CD4-positive, alpha-beta T cell treated with Interleukin-2 at 100 ng/mL for 4 hours (primary cell): ENCODE results near the gene RHOXF1.
"Not testable (repeated sequence)": the region's sequence is repeated elsewhere in the genome, so short reads cannot be mapped to it uniquely, and the experiment has no call there.

ENCODE experiments used
- DNase-seq: peaks from one replicate; pipeline ENCODE4 v3.0.0-alpha.2; 2020; ENCODE audit warnings: low spot score

Gene RHOXF1

GRCh38 chrX:120085553-120086185 lies 30.0 kb downstream of the RHOXF1 start:
- DNase-seq = not testable (repeated sequence)

- DNase-seq = not testable (repeated sequence)
These were observed 38.1 kb downstream of the RHOXF1 start, which contains the start of gene RHOXF2B for GRCh38 chrX:120077590-120077989. Gene RHOXF2B (minus strand): TSS chrX:120077690. CDS start chrX:120077552, 138 bp downstream.

GRCh38 chrX:120066169-120066568 lies 49.5 kb downstream of the RHOXF1 start:
- DNase-seq = not testable (repeated sequence)
